KMS-11 (cell line): ENCODE measurements around the gene SYNDIG1.

Experiments
- H2AFZ ChIP-seq: fragments of 200-600 bp; sonication (generic); 2 replicates; pipeline ENCODE4 v1.6.1; 2016; ENCODE audit warnings: antibody characterized with exemption, mixed run types, low read depth
- H3K27ac ChIP-seq: fragments of 200-600 bp; sonication (generic); 2 replicates; pipeline ENCODE4 v1.6.1; 2016; ENCODE audit warnings: mild to moderate bottlenecking, mixed run types
- H3K27me3 ChIP-seq: fragments of 200-600 bp; sonication (generic); 2 replicates; pipeline ENCODE4 v1.6.1; 2017; ENCODE audit warnings: mild to moderate bottlenecking, low read depth, mixed run types, moderate library complexity; ENCODE audit not compliant: insufficient read depth
- H3K36me3 ChIP-seq: fragments of 200-600 bp; sonication (generic); 2 replicates; pipeline ENCODE4 v1.6.1; 2017; ENCODE audit warnings: mild to moderate bottlenecking, mixed run types; ENCODE audit not compliant: insufficient read depth
- H3K4me1 ChIP-seq: fragments of 200-600 bp; sonication (generic); 2 replicates; pipeline ENCODE4 v1.6.1; 2016; ENCODE audit warnings: mild to moderate bottlenecking, low read depth, mixed run types; ENCODE audit not compliant: poor library complexity, severe bottlenecking
- H3K4me2 ChIP-seq: fragments of 200-600 bp; sonication (generic); 2 replicates; pipeline ENCODE4 v1.7.0; 2016; ENCODE audit warnings: mild to moderate bottlenecking, mixed run types
- H3K4me3 ChIP-seq: fragments of 200-600 bp; sonication (generic); IDR thresholded peaks from 2 replicates; pipeline ENCODE4 v1.6.1; 2017; ENCODE audit warnings: low read depth, low read length, mixed read lengths; ENCODE audit not compliant: insufficient read depth
- H3K79me2 ChIP-seq: fragments of 200-600 bp; sonication (generic); 2 replicates; pipeline ENCODE4 v1.6.1; 2016; ENCODE audit warnings: low read depth, mixed run types; ENCODE audit not compliant: insufficient read depth
- H3K9ac ChIP-seq: fragments of 200-600 bp; sonication (generic); 2 replicates; pipeline ENCODE4 v1.6.1; 2016; ENCODE audit warnings: mild to moderate bottlenecking, mixed run types
- H4K20me1 ChIP-seq: fragments of 200-600 bp; sonication (generic); 2 replicates; pipeline ENCODE4 v1.6.1; 2016; ENCODE audit warnings: mild to moderate bottlenecking, mixed run types; ENCODE audit not compliant: insufficient read depth
- TF ChIP-seq, protein P1 (sequence below): fragments of 200-600 bp; sonication (generic); conservative IDR thresholded peaks from 2 replicates; pipeline ENCODE4 v1.6.1; 2017; ENCODE audit warnings: low read depth, mild to moderate bottlenecking, antibody characterized with exemption, low read length, moderate library complexity, mixed read lengths

The SYNDIG1 gene

DNA sequence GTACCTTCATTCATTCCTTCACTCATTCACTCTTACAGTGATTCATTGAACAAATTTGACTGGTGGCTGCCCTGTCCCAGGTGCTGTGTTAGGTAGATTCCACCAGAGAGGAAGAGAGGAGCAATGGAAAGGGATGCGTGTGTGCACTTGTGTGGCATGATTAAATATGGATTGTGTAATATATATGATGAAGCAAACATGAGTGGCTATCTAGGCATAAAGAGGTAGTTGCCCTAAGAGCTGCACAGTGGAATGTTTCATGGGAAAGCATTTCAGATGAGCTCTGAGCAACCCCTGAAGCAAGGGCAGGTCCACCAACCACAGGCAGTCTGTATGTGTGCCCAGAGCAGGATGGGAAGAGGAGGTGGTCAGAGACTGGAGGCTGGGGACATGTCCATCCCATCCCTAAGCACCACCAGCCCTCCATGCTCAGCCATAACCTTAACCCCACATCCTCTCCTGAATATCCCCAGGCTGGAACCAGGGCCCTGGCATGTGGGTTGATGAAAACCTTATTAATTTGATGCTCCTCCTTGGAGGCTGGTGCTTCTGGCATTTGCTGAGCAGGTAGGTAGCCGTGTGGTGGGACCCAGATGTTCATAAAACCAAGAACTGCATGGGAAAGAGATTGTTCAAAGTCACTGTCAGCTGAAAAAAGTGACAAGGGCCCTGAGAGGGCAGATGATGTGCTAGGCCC, 226.2 kb downstream of the SYNDIG1 start:
- H3K27ac ChIP-seq, result no peak overlapping the region
- H3K27me3 ChIP-seq, result no peaks in the 10 kb centered on the region
- TF ChIP-seq, protein P1, sequence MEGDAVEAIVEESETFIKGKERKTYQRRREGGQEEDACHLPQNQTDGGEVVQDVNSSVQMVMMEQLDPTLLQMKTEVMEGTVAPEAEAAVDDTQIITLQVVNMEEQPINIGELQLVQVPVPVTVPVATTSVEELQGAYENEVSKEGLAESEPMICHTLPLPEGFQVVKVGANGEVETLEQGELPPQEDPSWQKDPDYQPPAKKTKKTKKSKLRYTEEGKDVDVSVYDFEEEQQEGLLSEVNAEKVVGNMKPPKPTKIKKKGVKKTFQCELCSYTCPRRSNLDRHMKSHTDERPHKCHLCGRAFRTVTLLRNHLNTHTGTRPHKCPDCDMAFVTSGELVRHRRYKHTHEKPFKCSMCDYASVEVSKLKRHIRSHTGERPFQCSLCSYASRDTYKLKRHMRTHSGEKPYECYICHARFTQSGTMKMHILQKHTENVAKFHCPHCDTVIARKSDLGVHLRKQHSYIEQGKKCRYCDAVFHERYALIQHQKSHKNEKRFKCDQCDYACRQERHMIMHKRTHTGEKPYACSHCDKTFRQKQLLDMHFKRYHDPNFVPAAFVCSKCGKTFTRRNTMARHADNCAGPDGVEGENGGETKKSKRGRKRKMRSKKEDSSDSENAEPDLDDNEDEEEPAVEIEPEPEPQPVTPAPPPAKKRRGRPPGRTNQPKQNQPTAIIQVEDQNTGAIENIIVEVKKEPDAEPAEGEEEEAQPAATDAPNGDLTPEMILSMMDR, result no peak
- no peaks in the 10 kb centered on the region for H3K79me2 ChIP-seq
- no peaks in the 10 kb centered on the region for H4K20me1 ChIP-seq
- H3K4me2 ChIP-seq, result no peak overlapping the region
- H3K4me3 ChIP-seq, result no peak overlapping the region
- no peak overlapping the region for H2AFZ ChIP-seq
- H3K4me1 ChIP-seq, result peaks cover 20% of the 10 kb centered on the region
- no peak overlapping the region for H3K9ac ChIP-seq
- H3K36me3 ChIP-seq, result no peaks in the 10 kb centered on the region

DNA sequence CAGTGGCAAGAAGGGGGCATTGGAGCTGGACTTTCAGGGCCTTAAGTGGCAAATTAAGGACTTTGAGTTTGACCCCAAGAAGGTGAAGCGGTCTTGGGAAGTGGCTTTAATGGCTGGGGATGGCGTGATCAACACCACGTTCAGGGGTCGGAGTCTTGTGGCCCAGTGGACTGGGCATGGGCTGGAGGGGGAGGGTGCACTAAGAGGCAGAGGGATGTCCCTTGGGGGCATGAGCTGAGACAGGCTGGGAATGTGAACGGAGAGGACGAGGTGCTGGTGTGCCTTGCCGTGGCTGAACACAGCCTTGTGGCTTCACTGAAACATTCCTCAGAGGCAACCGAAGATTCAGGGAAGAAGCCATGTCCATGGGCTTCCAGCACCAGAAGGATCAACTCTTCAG, 227.0 kb downstream of the SYNDIG1 start:
- TF ChIP-seq, protein P1, result no peak
- H2AFZ ChIP-seq, result no peak overlapping the region
- H3K4me3 ChIP-seq, result no peak overlapping the region
- H3K9ac ChIP-seq, result no peak overlapping the region
- H3K4me2 ChIP-seq, result no peak overlapping the region
- H3K27ac ChIP-seq, result no peak overlapping the region
- H3K79me2 ChIP-seq, result no peaks in the 10 kb centered on the region
- no peaks in the 10 kb centered on the region for H3K36me3 ChIP-seq
- H3K4me1 ChIP-seq, result peaks cover 20% of the 10 kb centered on the region
- H4K20me1 ChIP-seq, result no peaks in the 10 kb centered on the region
- H3K27me3 ChIP-seq, result no peaks in the 10 kb centered on the region

GRCh38 chr20:24697411-24697810, 228.0 kb downstream of the SYNDIG1 start:
- H2AFZ ChIP-seq, result no peak overlapping the region
- no peak overlapping the region for H3K4me2 ChIP-seq
- H4K20me1 ChIP-seq, result no peaks in the 10 kb centered on the region
- TF ChIP-seq, protein P1, result no peak
- no peaks in the 10 kb centered on the region for H3K27me3 ChIP-seq
- H3K36me3 ChIP-seq, result no peaks in the 10 kb centered on the region
- no peak overlapping the region for H3K4me3 ChIP-seq
- peaks cover 20% of the 10 kb centered on the region for H3K4me1 ChIP-seq
- H3K27ac ChIP-seq, result no peak overlapping the region
- H3K9ac ChIP-seq, result no peak overlapping the region
- no peaks in the 10 kb centered on the region for H3K79me2 ChIP-seq

DNA sequence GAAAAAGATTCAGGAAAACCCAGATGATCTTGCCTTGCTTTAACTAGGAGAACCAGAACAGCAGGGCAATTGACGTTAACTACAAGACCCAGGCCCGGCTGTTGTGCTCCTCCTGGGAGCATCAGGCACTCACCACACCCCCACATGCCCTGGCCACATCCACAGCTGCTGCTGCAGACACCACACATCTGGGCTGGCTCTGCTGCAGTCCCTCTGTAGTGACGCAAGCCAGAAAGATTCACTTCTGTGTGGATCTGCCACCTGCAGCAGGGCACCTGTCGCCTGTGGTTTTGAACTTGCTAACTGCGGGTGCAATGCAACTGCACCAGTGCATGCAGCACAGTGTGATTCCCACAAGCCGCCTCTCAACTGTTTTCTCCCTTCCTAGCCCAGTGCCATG, 228.8 kb downstream of the SYNDIG1 start:
- H4K20me1 ChIP-seq, result no peaks in the 10 kb centered on the region
- TF ChIP-seq, protein P1, result no peak
- H3K9ac ChIP-seq, result no peak overlapping the region
- H3K4me2 ChIP-seq, result peak overlapping the region; percentile 43
- no peak overlapping the region; the same call in 1 of the 2 replicates for H3K27ac ChIP-seq
- no peaks in the 10 kb centered on the region for H3K27me3 ChIP-seq
- H3K79me2 ChIP-seq, result no peaks in the 10 kb centered on the region
- peaks cover 20% of the 10 kb centered on the region for H3K4me1 ChIP-seq
- H3K4me3 ChIP-seq, result no peak overlapping the region
- no peaks in the 10 kb centered on the region for H3K36me3 ChIP-seq
- H2AFZ ChIP-seq, result no peak overlapping the region; the same call in 1 of the 2 replicates
